T-helper 1 cell treated with Interleukin-12 subunit alpha and Interleukin-12 subunit beta and Interleukin-4 antibody, amounts not matched to agents 30 ng/mL and 1 ng/mL, for 36 hours (primary cell): Measurements from ENCODE around the gene SVEP1. TPM values are rescaled to one million over a fixed set of nuclear protein-coding genes. Genes with fewer than 3 reads are reported as not detected.
"Not testable (repeated sequence)": the region's sequence is repeated elsewhere in the genome, so short reads cannot be mapped to it uniquely, and the experiment has no call there.

Experiments used
- intact Hi-C: fragments of 100-400 bp; cut with micrococcal nuclease; formaldehyde crosslinking; loops from one replicate; pipeline ENCODE4 v1.15.1; 2024
- total RNA-seq: library from RNA; stranded (reverse); gene quantifications from 2 replicates; pipeline ENCODE4 v1.2.3, GENCODE V29; 2022

The SVEP1 gene
- not detected in 2 replicates for total RNA-seq

DNA sequence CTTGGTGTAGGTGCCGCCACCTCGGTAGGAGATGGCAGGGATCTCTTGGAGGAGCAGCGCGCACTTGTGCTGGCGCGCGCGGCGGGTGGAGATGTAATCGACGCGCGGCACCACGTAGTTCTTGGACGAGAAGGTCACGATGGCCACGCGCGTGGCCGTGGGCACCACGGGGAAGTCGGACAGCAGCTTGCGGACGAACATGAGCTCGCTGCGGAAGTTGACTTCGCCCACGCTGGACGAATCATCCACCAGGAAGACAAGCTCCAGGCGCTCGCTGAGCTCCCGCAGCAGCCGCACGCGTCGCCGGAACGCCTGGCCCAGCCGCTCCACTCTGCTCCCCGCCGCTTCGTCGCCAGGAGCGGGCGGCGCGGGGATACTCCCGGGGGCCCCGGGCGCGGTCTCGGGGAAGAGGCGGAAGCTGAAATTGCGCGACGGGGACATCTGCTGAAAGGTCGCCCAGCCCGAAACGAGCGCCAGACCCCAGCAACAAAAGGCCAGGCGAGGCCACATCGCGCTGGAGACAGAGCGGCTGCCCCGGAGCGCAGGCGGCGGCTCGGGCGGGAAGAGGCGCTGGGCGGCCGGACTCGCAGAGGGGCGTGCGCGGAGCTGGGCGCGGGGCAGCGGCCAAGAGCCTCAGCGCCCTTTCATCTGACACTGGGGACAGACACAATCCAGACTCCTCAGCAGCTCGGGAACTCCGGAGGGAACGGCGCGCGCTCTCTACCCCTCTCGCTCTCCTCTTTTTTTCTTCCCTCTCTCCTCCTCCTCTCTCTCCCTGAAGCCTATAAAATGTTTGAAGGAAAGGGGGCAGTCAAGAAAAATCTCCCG is at the start of gene SVEP1:
Gene SVEP1 (minus strand): TSS at position 708 of the 828 bp plus-strand sequence. CDS start 198 bp downstream, at position 510.
- intact Hi-C loops, result no loop called here

GRCh38 chr9:110626101-110626829 is 46.7 kb upstream of the SVEP1 start:
- intact Hi-C loops, result loop anchor here (10.0 kb wide), 1 partner anchor 201 kb away; no protein-coding TSS in a partner anchor

DNA sequence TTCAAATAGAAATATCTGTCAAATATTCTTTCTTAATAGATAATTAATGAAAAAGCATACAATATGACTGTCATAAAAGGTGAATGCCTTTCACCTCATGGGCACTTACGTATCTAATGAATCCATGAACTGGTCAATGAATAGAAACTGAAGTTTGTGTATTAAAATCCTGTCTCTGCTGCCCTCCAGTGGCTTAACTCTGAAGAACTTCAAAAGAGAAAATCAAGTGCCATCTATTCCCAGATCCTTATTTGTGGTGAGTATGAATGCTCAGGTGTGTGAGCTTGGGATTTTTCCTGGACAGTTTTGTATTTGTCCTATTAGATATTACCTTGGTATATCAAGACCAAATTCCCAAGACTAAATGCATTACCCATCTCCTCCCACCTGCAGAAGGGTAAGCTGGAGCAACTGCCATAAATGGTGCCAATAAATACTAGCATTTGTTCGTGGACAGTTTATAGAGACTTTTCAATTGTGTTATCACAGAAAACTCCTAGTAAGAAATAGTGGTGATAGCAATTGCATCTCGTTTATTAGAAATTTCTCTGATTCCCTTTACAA is 44.0 kb upstream of the SVEP1 start:
- intact Hi-C loops, result loop anchor here (1.0 to 10.0 kb wide), 5 partner anchors 171 to 1049 kb away; partner anchors contain the start of gene TXN

GRCh38 chr9:110622368-110622767 is 42.8 kb upstream of the SVEP1 start:
- intact Hi-C loops, result loop anchor here (10.0 kb wide), 1 partner anchor 198 kb away; no protein-coding TSS in a partner anchor

DNA sequence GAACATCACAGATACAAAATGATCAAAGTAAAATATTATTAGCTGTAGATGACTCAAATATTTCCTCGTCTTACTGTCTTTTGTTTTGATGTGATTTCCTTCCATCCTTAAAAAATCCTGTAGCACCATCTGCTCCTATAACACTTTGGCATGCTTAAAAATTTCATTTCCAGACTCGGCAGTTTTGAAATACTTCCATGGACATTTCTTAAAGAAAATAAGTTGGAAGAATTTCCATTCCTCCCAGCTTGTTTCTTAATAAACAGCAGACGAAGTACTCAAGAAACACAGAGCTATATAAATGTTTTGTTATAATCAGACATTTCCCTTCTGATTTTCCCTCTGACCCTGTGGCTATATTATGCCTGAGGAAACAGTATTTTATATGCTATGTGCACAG is 41.2 kb upstream of the SVEP1 start:
- intact Hi-C loops, result loop anchor here (10.0 kb wide), 1 partner anchor 196 kb away; no protein-coding TSS in a partner anchor

DNA sequence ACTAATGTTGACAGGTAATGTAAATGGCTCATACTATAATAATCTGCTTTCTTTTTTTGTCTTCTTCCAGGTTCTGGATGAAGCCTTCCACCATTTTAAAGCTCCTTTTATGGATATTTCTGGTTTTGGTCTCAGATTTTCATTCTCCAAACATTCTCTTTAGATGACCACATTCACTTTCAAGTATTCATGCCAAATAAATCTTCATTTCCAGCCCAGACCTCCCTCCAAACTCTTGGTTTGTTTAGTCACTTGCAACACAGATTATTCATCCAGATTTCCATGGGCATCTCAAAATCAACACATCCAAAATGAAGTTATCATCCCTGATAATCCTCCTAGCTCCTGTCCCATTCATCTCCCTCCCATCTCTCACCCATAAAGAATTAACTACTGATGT is 40.3 kb upstream of the SVEP1 start:
- intact Hi-C loops, result loop anchor here (10.0 kb wide), 1 partner anchor 195 kb away; no protein-coding TSS in a partner anchor

- intact Hi-C loops, result no loop called here
Observed at GRCh38 chr9:110615498-110615897, 36.0 kb upstream of the SVEP1 start.

GRCh38 chr9:110614576-110614975 is 35.0 kb upstream of the SVEP1 start:
- intact Hi-C loops, result not testable (repeated sequence)

- intact Hi-C loops, result no loop called here
Observed at GRCh38 chr9:110606179-110606790, 26.7 kb upstream of the SVEP1 start.

GRCh38 chr9:110605565-110605964 is 26.0 kb upstream of the SVEP1 start:
- intact Hi-C loops, result no loop called here

DNA sequence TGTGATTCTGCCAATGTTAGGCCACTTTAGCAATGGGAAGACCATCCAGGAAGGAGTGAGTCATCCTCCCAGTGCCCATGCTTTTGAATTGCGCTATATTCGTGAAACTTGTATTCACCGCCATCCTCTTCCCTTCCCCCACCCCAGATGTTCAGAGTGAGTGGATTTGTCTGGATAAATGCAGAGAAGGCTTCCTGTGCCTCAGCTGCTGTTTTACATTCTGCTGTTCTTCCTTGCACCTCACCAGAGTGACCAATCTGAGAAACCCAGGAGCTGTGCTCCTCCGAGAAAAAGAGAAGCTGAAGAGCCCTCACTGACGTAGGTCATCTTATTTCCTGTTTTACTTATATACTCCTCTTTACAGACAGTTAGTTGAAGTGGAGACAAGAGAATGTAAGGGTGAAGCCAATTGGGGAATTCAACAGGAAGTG is 24.6 kb upstream of the SVEP1 start:
- intact Hi-C loops, result no loop called here

GRCh38 chr9:110602281-110602680 is 22.7 kb upstream of the SVEP1 start:
- intact Hi-C loops, result no loop called here

DNA sequence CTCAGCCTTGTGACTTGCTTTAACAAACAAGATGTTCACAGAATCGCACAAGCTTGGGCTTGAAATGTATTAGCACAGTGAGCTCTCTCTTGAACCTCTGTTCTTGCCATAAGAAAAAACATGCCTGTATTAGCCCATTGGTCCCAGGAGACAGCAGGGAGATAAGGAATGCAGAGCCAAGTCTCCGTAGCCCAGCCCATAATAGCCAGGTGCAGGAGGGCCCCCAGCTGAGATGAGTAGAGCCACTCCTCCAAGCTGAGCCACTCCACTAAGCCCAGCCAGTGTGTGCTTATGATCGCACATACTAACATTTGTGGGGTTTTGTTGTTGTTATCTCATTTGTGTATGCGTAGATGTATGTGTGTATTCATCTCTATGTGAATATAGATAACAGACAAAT is 21.6 kb upstream of the SVEP1 start:
- intact Hi-C loops, result no loop called here

GRCh38 chr9:110599468-110599867 is 19.9 kb upstream of the SVEP1 start:
- intact Hi-C loops, result no loop called here

DNA sequence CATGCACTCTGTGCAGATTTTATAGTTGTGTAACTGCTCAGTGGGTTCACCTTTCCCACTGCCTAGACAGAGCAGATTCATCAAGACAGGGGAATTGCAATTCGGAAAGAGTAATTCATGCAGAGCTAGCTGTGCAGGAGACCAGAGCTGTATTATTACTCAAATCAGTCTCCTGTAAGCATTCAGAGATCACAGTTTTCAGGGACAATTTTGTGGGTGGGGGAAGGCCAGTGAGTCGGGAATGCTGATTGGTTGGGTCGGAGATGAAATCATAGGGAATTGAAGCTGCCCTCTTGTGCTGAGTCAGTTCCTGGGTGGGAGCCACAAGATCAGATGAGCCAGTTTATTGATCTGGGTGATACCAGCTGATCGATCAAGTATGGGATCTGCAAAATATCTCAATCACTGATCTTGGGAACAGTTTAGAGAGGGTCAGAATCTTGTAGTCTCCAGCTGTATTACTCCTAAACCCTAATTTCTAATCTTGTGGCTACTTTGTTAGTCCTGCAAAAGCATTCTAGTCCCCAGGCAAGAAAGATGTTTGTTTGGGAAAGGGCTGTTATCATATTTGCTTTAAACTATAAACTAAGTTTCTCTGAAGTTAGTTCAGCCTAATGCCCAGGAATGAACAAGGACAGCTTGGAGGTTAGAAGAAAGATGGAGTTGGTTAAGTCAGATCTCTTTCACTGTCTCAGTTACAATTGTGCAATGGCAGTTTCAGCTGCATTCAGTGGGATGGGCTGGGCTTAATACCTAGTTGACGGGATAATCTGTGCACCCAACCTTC is 12.7 kb upstream of the SVEP1 start:
- intact Hi-C loops, result no loop called here

DNA sequence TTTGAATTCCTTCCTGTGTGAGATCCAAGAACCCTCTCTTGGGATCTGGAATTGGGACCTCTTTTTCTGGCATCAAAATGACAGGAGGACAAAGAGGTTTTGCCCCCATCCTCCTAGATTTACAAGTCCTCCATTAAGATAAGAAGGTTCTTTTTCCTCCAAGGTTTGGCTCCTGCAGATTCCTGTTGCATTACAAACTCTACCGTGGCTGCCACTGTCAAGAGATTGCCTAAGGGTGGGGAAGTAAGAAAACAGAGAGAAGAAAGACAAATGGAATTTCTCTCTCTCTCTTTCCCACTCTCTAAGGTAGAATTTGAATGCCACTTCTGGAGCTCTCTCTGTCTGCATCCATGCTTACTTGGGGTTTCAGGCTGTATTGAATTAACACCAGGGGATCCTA is 12.0 kb upstream of the SVEP1 start:
- intact Hi-C loops, result no loop called here

DNA sequence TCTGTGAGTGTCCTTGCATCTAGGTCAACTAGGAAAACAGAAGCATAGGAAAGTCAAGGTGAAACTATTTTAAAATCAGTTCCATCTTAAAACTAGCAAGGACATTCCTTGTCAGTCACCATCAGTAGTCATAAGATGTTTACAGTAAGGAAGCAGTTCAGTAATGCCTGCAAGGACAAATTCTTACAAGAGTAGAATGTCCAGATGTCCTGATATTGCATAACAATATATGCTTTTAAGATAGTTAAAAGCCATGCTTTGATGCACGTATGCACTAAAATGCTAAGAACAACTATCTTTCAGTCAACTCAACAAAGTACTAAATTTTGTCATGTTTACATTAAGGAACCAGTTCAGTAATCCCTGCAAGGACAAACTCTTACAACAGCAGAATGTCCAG is 11.3 kb upstream of the SVEP1 start:
- intact Hi-C loops, result no loop called here

DNA sequence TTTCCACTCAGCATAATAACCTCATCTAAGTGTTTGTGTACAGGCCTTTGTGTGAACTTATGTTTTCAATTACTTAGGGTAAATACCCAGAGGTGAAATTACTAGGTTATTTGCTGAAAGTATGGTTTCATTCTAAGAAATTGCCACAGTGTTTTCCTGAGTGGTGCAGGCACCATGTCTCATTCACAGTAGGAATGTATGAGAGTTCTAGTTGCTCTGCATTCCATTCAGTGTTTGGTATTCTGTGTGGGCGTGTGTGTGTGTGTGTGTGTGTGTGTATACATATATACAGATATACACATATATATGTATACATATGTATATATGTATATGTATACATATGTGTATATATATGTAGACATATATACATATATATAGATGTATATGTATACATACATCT is 8.8 kb upstream of the SVEP1 start:
- intact Hi-C loops, result no loop called here

- intact Hi-C loops, result no loop called here
Observed at GRCh38 chr9:110583237-110583636, 3.7 kb upstream of the SVEP1 start.

DNA sequence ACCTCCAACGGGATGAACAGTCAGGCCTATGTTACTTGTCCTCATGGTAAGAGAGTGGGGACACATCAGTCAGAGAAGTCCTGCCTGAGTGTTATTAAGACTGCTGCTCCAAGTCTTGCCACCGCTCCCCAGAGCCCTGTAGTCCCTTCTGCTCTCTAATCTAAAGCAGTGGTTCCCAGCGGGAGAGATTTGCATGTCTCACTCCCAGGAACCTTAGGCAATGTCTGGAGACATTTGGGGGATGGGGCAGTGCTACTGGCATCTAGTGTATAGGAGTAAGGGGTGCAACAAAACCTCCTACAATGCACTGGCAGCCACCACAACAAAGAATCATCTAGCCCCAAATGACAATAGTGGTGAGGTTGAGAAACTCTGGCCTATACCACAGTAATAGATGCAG is 2.6 kb upstream of the SVEP1 start:
- intact Hi-C loops, result no loop called here

- intact Hi-C loops, result no loop called here
Observed at GRCh38 chr9:110580850-110581249, 1.3 kb upstream of the SVEP1 start.
